Cardiac fibroblast (primary cell): ENCODE results near the gene SLIT3.
A peak's percentile ranks its signal among the peaks of the same experiment; 100 is the strongest.

Experiments used
- DNase-seq, 2 donors: peaks; one replicate each; pipeline versions ENCODE4 v3.0.0 to v3.0.0-alpha.2; 2010; ENCODE audit warnings: low read depth in 2 of 2
- H3K4me3 ChIP-seq, 2 donors: replicated peaks in 1 of 2; 1 replicate in 1 of 2; 2 replicates in 1 of 2; pipeline ENCODE4 v1.5.1; 2011; ENCODE audit warnings: low read depth in 2 of 2, low read length in 2 of 2, mild to moderate bottlenecking in 2 of 2, moderate library complexity in 1 of 2
- TF ChIP-seq, protein P1 (sequence below): IDR thresholded peaks from one replicate; pipeline ENCODE4 v1.5.1; 2011; ENCODE audit warnings: low read depth, mild to moderate bottlenecking, low read length, inconsistent platforms

Gene SLIT3

GRCh38 chr5:168847511-168848073 lies 453.3 kb downstream of the SLIT3 start:
- TF ChIP-seq, protein P1, sequence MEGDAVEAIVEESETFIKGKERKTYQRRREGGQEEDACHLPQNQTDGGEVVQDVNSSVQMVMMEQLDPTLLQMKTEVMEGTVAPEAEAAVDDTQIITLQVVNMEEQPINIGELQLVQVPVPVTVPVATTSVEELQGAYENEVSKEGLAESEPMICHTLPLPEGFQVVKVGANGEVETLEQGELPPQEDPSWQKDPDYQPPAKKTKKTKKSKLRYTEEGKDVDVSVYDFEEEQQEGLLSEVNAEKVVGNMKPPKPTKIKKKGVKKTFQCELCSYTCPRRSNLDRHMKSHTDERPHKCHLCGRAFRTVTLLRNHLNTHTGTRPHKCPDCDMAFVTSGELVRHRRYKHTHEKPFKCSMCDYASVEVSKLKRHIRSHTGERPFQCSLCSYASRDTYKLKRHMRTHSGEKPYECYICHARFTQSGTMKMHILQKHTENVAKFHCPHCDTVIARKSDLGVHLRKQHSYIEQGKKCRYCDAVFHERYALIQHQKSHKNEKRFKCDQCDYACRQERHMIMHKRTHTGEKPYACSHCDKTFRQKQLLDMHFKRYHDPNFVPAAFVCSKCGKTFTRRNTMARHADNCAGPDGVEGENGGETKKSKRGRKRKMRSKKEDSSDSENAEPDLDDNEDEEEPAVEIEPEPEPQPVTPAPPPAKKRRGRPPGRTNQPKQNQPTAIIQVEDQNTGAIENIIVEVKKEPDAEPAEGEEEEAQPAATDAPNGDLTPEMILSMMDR: no peak
- no peak overlapping the region for H3K4me3 ChIP-seq
- no peak for DNase-seq

DNA sequence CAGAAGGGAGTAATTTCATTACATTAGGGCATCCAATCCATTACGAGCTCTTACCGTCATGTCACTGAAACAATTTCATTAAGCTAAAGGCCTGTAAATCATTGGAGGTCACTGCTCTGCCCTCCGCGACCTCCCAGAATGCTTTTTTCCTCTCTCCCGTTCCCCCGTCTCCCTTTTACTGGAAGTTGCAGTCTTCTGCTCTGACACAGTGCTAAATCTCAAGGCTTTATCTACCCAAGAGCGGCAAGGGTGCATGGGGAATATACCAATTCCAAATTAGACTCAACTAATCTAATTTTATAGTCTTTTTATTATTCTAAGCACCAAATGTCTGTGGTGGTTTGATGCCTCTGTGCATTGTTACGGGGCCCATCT lies 456.0 kb downstream of the SLIT3 start:
- no peak overlapping the region for H3K4me3 ChIP-seq
- TF ChIP-seq, protein P1: no peak
- DNase-seq: no peak

- TF ChIP-seq, protein P1: no peak
- no peak for DNase-seq
Observed at GRCh38 chr5:168844016-168844921, 456.7 kb downstream of the SLIT3 start.

DNA sequence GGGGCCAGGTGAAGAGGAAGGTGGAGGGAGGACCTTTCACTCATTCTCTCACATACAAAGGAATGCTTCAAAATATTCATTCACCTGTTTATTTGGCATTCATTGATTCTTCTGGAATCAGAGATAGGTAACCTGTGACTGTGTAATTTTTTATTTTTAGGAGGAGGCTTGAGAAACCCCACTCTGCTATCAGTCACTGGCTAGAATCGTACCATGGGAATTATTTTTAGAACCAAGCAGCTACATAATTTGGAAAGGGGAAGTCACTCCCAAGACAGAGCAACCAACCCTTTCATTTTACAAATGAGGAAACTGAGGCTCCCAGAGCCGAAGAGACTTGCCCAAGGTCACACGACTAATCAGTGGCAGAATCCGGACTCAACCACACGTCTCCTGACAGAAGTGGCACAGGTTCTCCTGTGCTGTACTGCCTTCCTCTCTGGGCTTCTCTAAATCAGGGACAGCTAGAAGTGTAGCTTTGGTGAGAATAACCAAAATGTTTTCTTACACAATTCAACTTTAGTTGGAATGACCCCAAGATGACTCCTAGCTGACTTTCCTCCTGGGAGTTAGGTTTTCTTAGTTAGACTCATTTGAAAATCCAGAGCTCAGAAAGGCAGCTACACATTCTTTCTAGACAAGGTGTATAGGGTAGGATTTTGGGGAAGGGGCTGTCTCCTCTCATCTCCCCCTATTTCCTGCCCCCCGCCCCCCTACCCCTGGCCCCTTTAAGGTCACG lies 457.5 kb downstream of the SLIT3 start:
- TF ChIP-seq, protein P1: no peak
- no peak overlapping the region for H3K4me3 ChIP-seq
- peak; percentile 58 to 66 for DNase-seq

More at GRCh38 chr5:168844016-168844921, 456.7 kb downstream of the SLIT3 start:
- H3K4me3 ChIP-seq: no peak overlapping the region

DNA sequence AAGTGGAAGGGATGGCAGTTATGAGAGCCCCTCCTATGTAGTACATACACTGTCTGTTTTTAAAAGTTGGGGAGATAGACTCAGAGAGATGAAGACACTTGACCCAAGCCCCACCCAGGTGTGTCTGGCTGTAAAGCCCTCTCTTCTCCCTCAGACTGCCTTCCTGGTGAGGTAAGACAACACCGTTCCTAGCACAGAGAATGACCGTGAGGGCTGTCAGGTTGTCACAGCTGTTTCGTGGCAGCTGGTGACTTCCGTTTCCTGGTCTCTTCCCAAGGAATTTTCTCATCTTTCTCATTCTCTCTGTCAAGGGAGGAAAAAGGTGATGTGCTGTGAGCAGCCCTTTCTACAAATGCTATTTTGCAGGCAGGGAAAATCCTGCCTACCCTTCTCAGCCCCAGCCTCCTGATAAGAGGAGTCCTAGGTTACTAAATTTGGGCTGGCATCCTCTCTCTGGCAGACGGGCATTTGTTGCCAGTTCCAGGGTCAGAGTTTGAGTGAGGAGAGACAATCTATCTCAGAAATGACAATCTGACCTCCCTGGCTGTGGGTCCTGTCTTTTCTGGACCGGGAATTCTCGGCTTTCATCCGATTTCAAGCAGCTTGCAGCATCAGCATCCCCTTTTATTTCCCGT lies 458.3 kb downstream of the SLIT3 start:
- H3K4me3 ChIP-seq: no peak overlapping the region
- no peak for DNase-seq
- TF ChIP-seq, protein P1: no peak

GRCh38 chr5:168837852-168838251 lies 463.1 kb downstream of the SLIT3 start:
- H3K4me3 ChIP-seq: no peak overlapping the region
- TF ChIP-seq, protein P1: no peak

More at GRCh38 chr5:168837852-168838251, 463.1 kb downstream of the SLIT3 start:
- no peak for DNase-seq
